Activated CD8-positive, alpha-beta memory T cell treated with anti-CD3 and anti-CD28 coated beads, Interleukin-2, amount 10 ng/mL, durations not matched to agents 7 days and 5 days (primary cell): ENCODE data around the gene CLIC5. TPM values are rescaled to one million over a fixed set of nuclear protein-coding genes. Genes with fewer than 3 reads are reported as not detected.

Experiments used
- ATAC-seq: fragments of 150-1000 bp; cut with Tn5 transposase; one replicate; pipeline ENCODE4 v1.10.0; 2021; ENCODE audit warnings: moderate library complexity
- CTCF ChIA-PET: fragments of 350-600 bp; sonication (Branson Sonifier 250); formaldehyde crosslinking; loops from one replicate; lab custom pipeline; 2021; ENCODE audit warnings: antibody characterized with exemption; lab: Charles Lee
- DNase-seq: peaks from one replicate; pipeline ENCODE4 v3.0.0-alpha.2; 2020
- H3K27ac Mint-ChIP-seq: one replicate; pipeline ENCODE4 v1.8.0; 2021; ENCODE audit warnings: mild to moderate bottlenecking, mixed read lengths
- H3K27me3 Mint-ChIP-seq: one replicate; pipeline ENCODE4 v1.8.0; 2021; ENCODE audit warnings: mixed read lengths
- H3K36me3 Mint-ChIP-seq: one replicate; pipeline ENCODE4 v1.8.0; 2021; ENCODE audit warnings: mild to moderate bottlenecking, mixed read lengths
- H3K4me1 Mint-ChIP-seq: one replicate; pipeline ENCODE4 v1.8.0; 2021; ENCODE audit warnings: mixed read lengths
- H3K4me3 Mint-ChIP-seq: one replicate; pipeline ENCODE4 v1.8.0; 2021; ENCODE audit warnings: mild to moderate bottlenecking, moderate library complexity, mixed read lengths
- H3K9me3 Mint-ChIP-seq: one replicate; pipeline ENCODE4 v1.8.0; 2022; ENCODE audit warnings: low read depth, mixed read lengths
- total RNA-seq, 2 experiments: library from RNA; stranded (reverse); gene quantifications; one replicate each; pipeline ENCODE4 v1.2.3, GENCODE V29; 2021

Gene CLIC5
- total RNA-seq, 2 experiments from 2014 or later = 6.3 to 7.3 TPM

- peaks cover 12% of the 10 kb centered on the region for H3K4me1 Mint-ChIP-seq
- H3K27ac Mint-ChIP-seq = no peak overlapping the region
- H3K4me3 Mint-ChIP-seq = no peak overlapping the region
- H3K9me3 Mint-ChIP-seq = no peaks in the 10 kb centered on the region
- CTCF ChIA-PET = interaction anchor here (0.8 to 1.4 kb wide), 2 partner anchors 91 to 95 kb away, joined by 3 to 4 read pairs; no protein-coding TSS in a partner anchor
- no peak for ATAC-seq
- no peak for DNase-seq
- no peaks in the 10 kb centered on the region for H3K36me3 Mint-ChIP-seq
- peaks cover 10% of the 10 kb centered on the region for H3K27me3 Mint-ChIP-seq
These were observed 9.9 kb upstream of the CLIC5 start for GRCh38 chr6:46025573-46025972.

DNA sequence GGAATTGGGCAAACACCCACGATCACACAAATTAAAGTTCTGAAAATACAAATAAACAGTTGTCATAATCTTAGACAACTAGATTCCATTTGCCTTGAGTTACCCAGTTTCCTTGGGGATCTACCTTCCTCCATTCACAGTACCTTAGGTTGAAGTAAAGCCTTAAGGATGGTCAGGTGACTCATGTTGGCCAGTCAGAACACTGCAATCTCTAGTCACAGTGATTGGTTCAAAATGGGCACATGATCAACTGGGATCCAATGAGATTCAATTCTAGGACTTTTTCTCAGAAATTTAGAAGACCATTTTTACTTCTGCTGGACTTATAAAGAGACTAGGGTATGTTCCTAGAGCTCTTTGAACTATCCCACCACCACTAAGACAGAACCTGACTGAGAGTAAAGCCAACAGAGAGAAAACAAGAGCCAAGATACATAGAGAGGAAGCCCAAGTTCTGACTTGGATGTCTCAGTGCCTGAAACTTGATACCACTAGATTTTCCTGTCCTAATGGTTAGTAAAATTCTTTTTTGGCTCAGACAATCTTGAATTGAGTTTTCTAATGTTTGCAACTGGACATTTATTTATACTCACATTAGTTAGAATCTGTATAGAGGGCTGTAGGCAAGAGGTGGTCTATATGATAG lies 8.6 kb upstream of the CLIC5 start:
- Mint-ChIP-seq H3K27ac (no peak overlapping the region), H3K4me1 (peaks cover 12% of the 10 kb centered on the region), H3K27me3 (peaks cover 8% of the 10 kb centered on the region), H3K9me3 (no peaks in the 10 kb centered on the region), H3K4me3 (no peak overlapping the region), H3K36me3 (no peaks in the 10 kb centered on the region)
- DNase-seq (no peak), ATAC-seq (no peak)
- CTCF ChIA-PET = no interaction called here

DNA sequence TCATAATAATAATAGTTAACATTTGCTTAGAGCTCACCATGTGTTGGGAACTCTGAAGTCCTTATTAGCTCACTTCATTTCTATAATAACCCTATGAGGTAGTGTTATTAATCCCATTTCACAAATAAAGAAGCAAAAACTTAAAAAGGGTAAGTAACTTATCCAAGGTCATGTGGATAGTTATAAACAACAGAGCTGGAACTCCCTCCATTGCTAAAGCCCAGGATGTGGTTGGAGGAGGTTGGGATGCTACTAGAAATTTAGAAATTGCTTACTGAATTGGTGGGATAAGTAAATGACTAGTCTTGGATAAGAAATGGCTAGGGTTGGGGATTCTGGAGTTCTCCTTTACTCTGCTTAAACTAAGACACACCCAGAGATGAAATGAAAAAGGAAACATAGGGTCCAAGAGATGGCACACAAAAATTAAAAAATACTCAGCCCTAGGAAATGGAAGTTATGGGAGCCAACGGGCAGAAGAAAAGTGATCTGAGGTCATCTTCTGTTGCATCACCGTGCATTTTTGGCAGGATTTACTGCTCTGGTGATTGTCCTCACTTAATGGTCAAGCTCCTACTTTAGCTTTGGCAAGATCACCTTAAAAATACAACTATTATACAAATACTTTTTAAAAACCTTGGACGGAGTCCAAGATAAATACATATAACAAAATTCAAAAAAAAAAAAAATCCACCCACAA lies 7.7 kb upstream of the CLIC5 start:
- CTCF ChIA-PET = no interaction called here
- peaks cover 12% of the 10 kb centered on the region for H3K4me1 Mint-ChIP-seq
- ATAC-seq = no peak

GRCh38 chr6:46022106-46022948 lies 6.7 kb upstream of the CLIC5 start:
- CTCF ChIA-PET = interaction anchor here (1.2 kb wide), 1 partner anchor 68 kb away, joined by 3 read pairs; no protein-coding TSS in a partner anchor
- Mint-ChIP-seq H3K36me3 (no peaks in the 10 kb centered on the region), H3K27ac (no peak overlapping the region), H3K4me3 (no peak overlapping the region), H3K27me3 (peaks cover 17% of the 10 kb centered on the region), H3K4me1 (peaks cover 12% of the 10 kb centered on the region), H3K9me3 (no peaks in the 10 kb centered on the region)
- ATAC-seq (peak; percentile 63), DNase-seq (no peak)

More for the DNA sequence above, 7.7 kb upstream of the CLIC5 start:
- no peak overlapping the region for H3K27ac Mint-ChIP-seq
- H3K36me3 Mint-ChIP-seq = no peaks in the 10 kb centered on the region
- H3K27me3 Mint-ChIP-seq = peaks cover 7% of the 10 kb centered on the region
- DNase-seq = no peak
- H3K9me3 Mint-ChIP-seq = no peaks in the 10 kb centered on the region
- H3K4me3 Mint-ChIP-seq = no peak overlapping the region

GRCh38 chr6:46017726-46018125 lies 2.1 kb upstream of the CLIC5 start:
- Mint-ChIP-seq H3K4me1 (peaks cover 39% of the 10 kb centered on the region), H3K4me3 (no peak overlapping the region), H3K9me3 (no peaks in the 10 kb centered on the region), H3K27ac (no peak overlapping the region), H3K36me3 (peaks cover 2% of the 10 kb centered on the region), H3K27me3 (peaks cover 21% of the 10 kb centered on the region)
- CTCF ChIA-PET = interaction anchor here (0.9 to 1.1 kb wide), 2 partner anchors 87 to 91 kb away, joined by 3 to 4 read pairs; no protein-coding TSS in a partner anchor
- ATAC-seq (no peak), DNase-seq (no peak)

GRCh38 chr6:46016063-46016608 lies 476 bp upstream of the CLIC5 start:
- DNase-seq = no peak
- Mint-ChIP-seq H3K36me3 (peaks cover 2% of the 10 kb centered on the region), H3K4me1 (peaks cover 43% of the 10 kb centered on the region), H3K9me3 (no peaks in the 10 kb centered on the region), H3K27me3 (peaks cover 21% of the 10 kb centered on the region), H3K4me3 (peak overlapping the region; percentile 38), H3K27ac (no peak overlapping the region)
- no peak for ATAC-seq
- CTCF ChIA-PET = no interaction called here

DNA sequence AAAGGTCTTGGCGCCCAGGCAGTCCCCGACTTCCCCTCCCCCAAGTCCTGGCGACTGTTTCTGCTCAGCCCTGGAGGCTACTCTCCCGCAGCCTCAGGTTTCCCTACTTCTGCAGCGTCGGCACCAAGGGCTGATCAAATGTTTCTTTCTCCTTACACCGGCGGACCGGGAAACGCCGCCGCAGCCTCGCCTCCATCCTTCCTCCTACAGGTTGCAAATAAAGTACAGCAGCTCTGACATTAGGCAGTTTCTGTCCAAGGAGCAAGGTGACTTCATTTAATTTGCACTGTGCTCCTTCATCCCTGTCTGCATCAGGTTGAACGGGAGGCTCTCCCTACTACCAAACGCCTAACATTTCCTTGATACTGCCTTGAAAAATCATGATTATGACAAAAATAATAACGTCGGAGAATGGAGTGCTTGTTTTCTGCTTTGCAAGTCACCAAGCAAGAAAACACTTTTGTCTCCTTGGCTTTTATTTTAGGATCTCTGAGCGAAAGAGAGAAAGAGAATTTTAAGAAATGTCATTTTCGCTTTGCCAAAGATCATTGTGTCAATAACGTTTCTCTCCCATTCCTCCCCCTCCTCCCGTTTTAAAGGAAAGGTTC lies 1.0 kb downstream of the CLIC5 start:
- Mint-ChIP-seq H3K4me3 (peak overlapping the region; percentile 77), H3K9me3 (no peaks in the 10 kb centered on the region), H3K36me3 (peaks cover 2% of the 10 kb centered on the region), H3K27ac (peak overlapping the region; percentile 72), H3K4me1 (peaks cover 57% of the 10 kb centered on the region), H3K27me3 (peaks cover 18% of the 10 kb centered on the region)
- no peak for ATAC-seq
- CTCF ChIA-PET = interaction anchor here (1.0 kb wide), 1 partner anchor 70 kb away, joined by 3 read pairs; no protein-coding TSS in a partner anchor
- DNase-seq = peak; percentile 48

DNA sequence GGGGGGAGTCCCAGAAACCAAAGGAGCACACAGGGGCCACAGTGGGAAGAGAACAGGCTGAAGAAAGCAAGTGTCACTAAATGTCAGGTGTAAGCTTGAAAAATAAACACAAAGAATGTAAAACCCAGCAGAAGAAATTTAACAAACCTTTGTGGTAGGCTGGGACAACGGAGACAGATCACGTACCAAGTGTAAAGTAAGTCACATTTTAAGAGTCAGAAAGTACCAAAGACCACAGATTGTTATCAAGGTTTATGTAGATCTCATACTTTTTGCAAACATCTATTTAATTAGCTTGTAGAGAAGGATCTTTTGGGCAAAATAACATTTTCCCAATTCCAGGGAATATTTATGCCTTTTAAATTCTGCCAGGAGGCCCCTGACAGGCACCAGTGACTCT lies 1.6 kb downstream of the CLIC5 start:
- peaks cover 60% of the 10 kb centered on the region for H3K4me1 Mint-ChIP-seq
- no peak for ATAC-seq

GRCh38 chr6:46013639-46014038 lies 2.0 kb downstream of the CLIC5 start:
- H3K4me3 Mint-ChIP-seq = peak overlapping the region; percentile 77
- peak overlapping the region; percentile 72 for H3K27ac Mint-ChIP-seq
- DNase-seq (no peak), ATAC-seq (no peak)
- H3K9me3 Mint-ChIP-seq = no peaks in the 10 kb centered on the region
- H3K36me3 Mint-ChIP-seq = peaks cover 2% of the 10 kb centered on the region
- CTCF ChIA-PET = interaction anchor here (0.9 to 1.0 kb wide), 2 partner anchors 69 to 242 kb away, joined by 3 read pairs; no protein-coding TSS in a partner anchor
- H3K27me3 Mint-ChIP-seq = peaks cover 18% of the 10 kb centered on the region
- H3K4me1 Mint-ChIP-seq = peaks cover 60% of the 10 kb centered on the region

More for the DNA sequence above, 1.6 kb downstream of the CLIC5 start:
- peaks cover 18% of the 10 kb centered on the region for H3K27me3 Mint-ChIP-seq
- no peak for DNase-seq
- peak overlapping the region; percentile 72 for H3K27ac Mint-ChIP-seq
- peak overlapping the region; percentile 77 for H3K4me3 Mint-ChIP-seq
- CTCF ChIA-PET = interaction anchor here (0.9 to 1.0 kb wide), 2 partner anchors 69 to 243 kb away, joined by 3 read pairs; no protein-coding TSS in a partner anchor
- peaks cover 2% of the 10 kb centered on the region for H3K36me3 Mint-ChIP-seq
- no peaks in the 10 kb centered on the region for H3K9me3 Mint-ChIP-seq

DNA sequence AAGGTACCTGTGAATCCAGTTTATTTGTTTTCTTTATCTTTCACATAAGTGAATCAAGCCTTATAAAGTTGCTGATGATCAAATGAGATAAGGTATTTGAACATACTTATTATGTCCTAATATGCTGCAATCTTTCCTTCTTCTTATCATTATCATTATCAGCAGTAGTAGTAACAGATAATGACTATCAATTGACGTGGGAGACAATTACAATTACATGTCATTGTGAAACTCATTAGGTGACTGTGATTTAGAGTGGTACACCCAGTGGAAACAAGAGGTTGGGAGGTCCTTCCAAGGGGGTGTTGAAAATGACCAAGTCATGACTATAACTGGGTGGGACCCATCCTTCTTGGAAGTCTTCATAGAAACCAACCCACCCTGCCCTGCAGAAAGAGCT lies 2.8 kb downstream of the CLIC5 start:
- Mint-ChIP-seq H3K27me3 (peaks cover 12% of the 10 kb centered on the region), H3K9me3 (no peaks in the 10 kb centered on the region), H3K27ac (peak overlapping the region; percentile 25), H3K4me1 (peaks cover 60% of the 10 kb centered on the region), H3K36me3 (peaks cover 2% of the 10 kb centered on the region), H3K4me3 (no peak overlapping the region)
- DNase-seq = no peak
- ATAC-seq = no peak
- CTCF ChIA-PET = interaction anchor here (0.6 kb wide), 1 partner anchor 28 kb away, joined by 3 read pairs; no protein-coding TSS in a partner anchor

DNA sequence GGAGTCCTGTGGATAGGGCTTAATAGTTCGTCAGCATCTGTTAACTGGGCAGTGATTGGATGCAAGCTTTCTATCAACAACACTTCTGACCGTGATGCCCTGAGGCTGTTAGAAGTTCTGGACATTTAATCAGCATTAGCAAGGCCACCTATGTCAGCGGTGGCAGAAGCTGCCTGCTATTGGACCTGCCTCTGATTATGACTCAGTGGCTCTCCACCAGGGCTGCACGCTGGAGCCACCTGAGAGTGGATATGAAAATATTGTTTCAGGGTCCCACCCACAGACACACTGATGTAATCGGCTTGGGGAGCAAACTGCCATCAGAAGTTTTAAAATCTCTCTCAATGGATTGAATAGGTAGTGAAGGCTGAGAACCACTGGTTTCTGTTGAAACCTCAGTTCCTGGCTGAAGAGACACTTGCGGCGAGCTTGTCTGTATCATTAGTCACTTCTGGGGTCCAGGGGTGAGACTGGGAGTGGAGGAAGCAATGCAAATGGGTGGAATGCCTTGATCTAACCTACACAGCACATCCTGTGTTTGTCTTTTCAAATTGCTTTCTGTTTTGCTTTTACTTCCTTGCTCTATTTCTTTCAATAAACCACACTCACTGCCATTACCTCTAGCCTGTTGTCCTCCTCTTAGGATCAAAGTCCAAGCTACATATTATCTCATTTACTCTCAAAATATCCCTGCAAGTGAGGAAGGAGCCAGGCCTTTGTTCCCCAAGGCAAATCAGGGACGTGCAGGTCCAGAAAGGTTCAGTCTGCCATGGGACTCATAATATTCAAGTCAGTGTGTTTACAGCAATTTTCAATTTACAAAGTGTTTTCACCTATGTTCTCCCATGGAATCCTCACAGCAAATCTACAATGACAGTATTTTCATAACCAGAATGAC lies 4.2 kb downstream of the CLIC5 start:
- Mint-ChIP-seq H3K27ac (peak overlapping the region; percentile 93), H3K4me1 (peaks cover 57% of the 10 kb centered on the region), H3K36me3 (no peaks in the 10 kb centered on the region), H3K4me3 (peak overlapping the region; percentile 67), H3K27me3 (peaks cover 1% of the 10 kb centered on the region), H3K9me3 (no peaks in the 10 kb centered on the region)
- CTCF ChIA-PET = interaction anchor here (2.9 kb wide), 1 partner anchor 81 kb away, joined by 13 read pairs; no protein-coding TSS in a partner anchor
- ATAC-seq = peak; percentile 86
- peak; percentile 90 for DNase-seq
